ENCODE results near the gene PLA2G2F. TPM values are rescaled to one million over a fixed set of nuclear protein-coding genes. Genes with fewer than 3 reads are reported as not detected.
"Not testable (repeated sequence)": the region's sequence is repeated elsewhere in the genome, so short reads cannot be mapped to it uniquely, and the experiment has no call there.

The PLA2G2F gene
- polyA plus RNA-seq, 2 of the 4 experiments (the other 2 are of a cell fraction) = not detected

DNA sequence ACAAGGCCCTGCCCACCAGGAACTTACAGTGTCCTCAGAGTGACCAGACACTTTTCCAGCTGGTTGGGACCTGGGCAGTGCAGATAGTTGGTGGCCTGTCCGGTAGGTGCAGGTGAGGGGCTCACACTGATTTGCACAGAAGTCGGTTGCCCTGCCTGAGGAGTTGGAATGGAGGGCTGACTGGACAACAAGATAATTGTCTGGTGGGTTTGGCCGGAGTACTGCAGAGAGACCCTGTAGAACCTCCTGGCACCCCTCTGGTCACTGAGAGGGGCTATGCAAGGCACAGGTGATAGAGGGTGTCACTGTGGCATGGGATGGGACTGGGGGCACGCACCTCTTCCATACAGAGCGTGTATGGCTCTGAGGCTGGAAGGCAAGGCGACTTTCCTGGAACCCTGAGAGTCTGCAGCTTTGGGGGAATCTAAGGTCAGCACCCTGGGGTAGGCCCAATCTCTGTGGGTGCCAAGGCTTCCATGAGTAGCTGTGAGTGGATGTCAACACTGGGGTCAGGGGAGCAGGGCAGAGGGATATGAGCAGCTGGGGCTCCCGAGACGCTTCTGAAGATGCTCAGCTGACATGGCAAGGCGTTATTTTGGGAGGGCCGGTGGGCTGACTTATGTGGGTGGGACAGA lies 12.2 kb upstream of the PLA2G2F start:
- FAIRE-seq (no peak), DNase-seq (ENCODE audit: low read depth in 1 of 2, low spot score in 1 of 2) (no peak), ATAC-seq (no peak)
- H3K27ac ChIP-seq = no peak overlapping the region
- H3K9me3 ChIP-seq = no peaks in the 10 kb centered on the region
- POLR2A ChIA-PET = no interaction called here
- no peak overlapping the region for H3K4me2 ChIP-seq
- CTCF ChIA-PET = no interaction called here
- H3K4me1 ChIP-seq = peaks cover 9% of the 10 kb centered on the region; the same call in 2 of the 3 replicates
- no peak for TF ChIP-seq HEYL (CRISPR knock-in tag; IDR thresholded peaks at IDR 0.05)
- TF ChIP-seq TFCP2L1 (CRISPR knock-in tag; IDR thresholded peaks at IDR 0.05) = no peak
- no peak for TF ChIP-seq ZC3H11A (IDR thresholded peaks at IDR 0.05)
- TF ChIP-seq HDAC2 (IDR thresholded peaks at IDR 0.05) = no peak
- no peak for TF ChIP-seq ZSCAN20 (CRISPR knock-in tag; IDR thresholded peaks at IDR 0.05)
- TF ChIP-seq, protein P1, sequence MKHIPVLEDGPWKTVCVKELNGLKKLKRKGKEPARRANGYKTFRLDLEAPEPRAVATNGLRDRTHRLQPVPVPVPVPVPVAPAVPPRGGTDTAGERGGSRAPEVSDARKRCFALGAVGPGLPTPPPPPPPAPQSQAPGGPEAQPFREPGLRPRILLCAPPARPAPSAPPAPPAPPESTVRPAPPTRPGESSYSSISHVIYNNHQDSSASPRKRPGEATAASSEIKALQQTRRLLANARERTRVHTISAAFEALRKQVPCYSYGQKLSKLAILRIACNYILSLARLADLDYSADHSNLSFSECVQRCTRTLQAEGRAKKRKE (CRISPR knock-in tag; IDR thresholded peaks at IDR 0.05; ENCODE audit: low read depth) = no peak
- TF ChIP-seq NR3C1 (IDR thresholded peaks at IDR 0.05) = no peak
- no peak for TF ChIP-seq FOSB (CRISPR knock-in tag; IDR thresholded peaks at IDR 0.05)
- TF ChIP-seq, protein P2, sequence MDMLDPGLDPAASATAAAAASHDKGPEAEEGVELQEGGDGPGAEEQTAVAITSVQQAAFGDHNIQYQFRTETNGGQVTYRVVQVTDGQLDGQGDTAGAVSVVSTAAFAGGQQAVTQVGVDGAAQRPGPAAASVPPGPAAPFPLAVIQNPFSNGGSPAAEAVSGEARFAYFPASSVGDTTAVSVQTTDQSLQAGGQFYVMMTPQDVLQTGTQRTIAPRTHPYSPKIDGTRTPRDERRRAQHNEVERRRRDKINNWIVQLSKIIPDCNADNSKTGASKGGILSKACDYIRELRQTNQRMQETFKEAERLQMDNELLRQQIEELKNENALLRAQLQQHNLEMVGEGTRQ (IDR thresholded peaks at IDR 0.05) = no peak
- 85% methylated on average over 9 of the region's 10 CpGs for WGBS (ENCODE audit: missing lambda C conversion rate)
- H3K4me3 ChIP-seq = no peak overlapping the region

DNA sequence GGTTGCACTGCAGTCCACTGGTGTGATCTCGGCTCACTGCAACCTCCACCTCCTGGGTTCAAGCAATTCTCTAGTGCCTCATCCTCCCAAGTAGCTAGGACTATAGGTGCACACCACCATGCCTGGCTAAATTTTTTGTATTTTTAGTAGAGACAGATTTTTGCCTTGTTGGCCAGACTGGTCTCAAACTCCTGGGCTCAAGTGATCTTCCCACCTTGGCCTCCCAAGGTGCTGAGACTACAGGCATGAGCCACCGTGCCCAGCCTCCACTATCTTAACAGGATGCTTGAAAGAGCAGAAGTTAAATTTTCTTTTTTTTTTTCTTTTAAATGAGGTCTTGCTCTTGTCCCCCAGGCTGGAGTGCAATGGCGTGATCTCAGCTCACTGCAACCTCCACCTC lies 8.6 kb upstream of the PLA2G2F start:
- DNase-seq (ENCODE audit: low read depth in 1 of 2, low spot score in 1 of 2); H3K9me3 ChIP-seq; FAIRE-seq; POLR2A ChIA-PET; H3K4me1 ChIP-seq; H3K4me3 ChIP-seq; H3K4me2 ChIP-seq; ATAC-seq; H3K27ac ChIP-seq: not testable (repeated sequence)
- WGBS (ENCODE audit: missing lambda C conversion rate) = 36% methylated on average over 3 of the region's 3 CpGs
- CTCF ChIA-PET = interaction anchor here (1.4 to 2.4 kb wide), 2 partner anchors 21 to 22 kb away, joined by 3 to 7 read pairs; no protein-coding TSS in a partner anchor

DNA sequence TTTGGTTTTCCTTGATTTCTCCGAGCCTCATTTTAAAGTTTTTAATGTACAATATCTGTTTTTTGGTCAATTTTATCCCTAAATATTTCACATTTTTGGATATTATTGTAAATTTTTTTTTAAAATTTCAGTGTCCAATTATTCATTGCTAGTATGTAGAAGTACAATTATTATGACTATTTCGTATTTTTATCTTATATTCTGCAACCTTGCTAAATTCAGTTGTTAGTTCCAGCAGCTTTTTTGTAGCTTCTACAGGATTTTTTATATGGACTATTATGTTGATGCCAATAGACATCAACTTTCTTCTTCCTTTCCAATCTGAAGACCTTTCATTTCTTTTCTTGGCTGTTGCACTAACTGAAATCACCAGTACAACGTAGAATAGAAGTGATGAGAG lies 4.1 kb upstream of the PLA2G2F start:
- no peak for ATAC-seq
- H3K27ac ChIP-seq = no peak overlapping the region
- FAIRE-seq = no peak
- H3K4me3 ChIP-seq = no peak overlapping the region
- TF ChIP-seq, protein P3, sequence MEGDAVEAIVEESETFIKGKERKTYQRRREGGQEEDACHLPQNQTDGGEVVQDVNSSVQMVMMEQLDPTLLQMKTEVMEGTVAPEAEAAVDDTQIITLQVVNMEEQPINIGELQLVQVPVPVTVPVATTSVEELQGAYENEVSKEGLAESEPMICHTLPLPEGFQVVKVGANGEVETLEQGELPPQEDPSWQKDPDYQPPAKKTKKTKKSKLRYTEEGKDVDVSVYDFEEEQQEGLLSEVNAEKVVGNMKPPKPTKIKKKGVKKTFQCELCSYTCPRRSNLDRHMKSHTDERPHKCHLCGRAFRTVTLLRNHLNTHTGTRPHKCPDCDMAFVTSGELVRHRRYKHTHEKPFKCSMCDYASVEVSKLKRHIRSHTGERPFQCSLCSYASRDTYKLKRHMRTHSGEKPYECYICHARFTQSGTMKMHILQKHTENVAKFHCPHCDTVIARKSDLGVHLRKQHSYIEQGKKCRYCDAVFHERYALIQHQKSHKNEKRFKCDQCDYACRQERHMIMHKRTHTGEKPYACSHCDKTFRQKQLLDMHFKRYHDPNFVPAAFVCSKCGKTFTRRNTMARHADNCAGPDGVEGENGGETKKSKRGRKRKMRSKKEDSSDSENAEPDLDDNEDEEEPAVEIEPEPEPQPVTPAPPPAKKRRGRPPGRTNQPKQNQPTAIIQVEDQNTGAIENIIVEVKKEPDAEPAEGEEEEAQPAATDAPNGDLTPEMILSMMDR (IDR thresholded peaks at IDR 0.05) = no peak
- TF ChIP-seq MAZ (IDR thresholded peaks at IDR 0.05; ENCODE audit: borderline replicate concordance, low read depth, low read length) = no peak
- no peak for TF ChIP-seq POLR2A (IDR thresholded peaks at IDR 0.05; ENCODE audit: low read length)
- no peak for TF ChIP-seq SMC3 (IDR thresholded peaks at IDR 0.05)
- no peak for TF ChIP-seq RCOR1 (IDR thresholded peaks at IDR 0.05; ENCODE audit: low read depth, low read length)
- TF ChIP-seq FOSL2 (IDR thresholded peaks at IDR 0.05) = no peak
- TF ChIP-seq FOSL2 (CRISPR knock-in tag; IDR thresholded peaks at IDR 0.05) = no peak
- TF ChIP-seq, protein P2 (IDR thresholded peaks at IDR 0.05) = no peak
- TF ChIP-seq, protein P4, sequence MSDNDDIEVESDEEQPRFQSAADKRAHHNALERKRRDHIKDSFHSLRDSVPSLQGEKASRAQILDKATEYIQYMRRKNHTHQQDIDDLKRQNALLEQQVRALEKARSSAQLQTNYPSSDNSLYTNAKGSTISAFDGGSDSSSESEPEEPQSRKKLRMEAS (IDR thresholded peaks at IDR 0.05) = no peak
- no peak for TF ChIP-seq ZSCAN20 (CRISPR knock-in tag; IDR thresholded peaks at IDR 0.05)
- no peak for TF ChIP-seq JUNB (IDR thresholded peaks at IDR 0.05)
- H3K4me2 ChIP-seq = no peak overlapping the region
- H3K9me3 ChIP-seq = no peaks in the 10 kb centered on the region
- POLR2A ChIA-PET = no interaction called here
- no peaks in the 10 kb centered on the region for H3K4me1 ChIP-seq
- WGBS (ENCODE audit: missing lambda C conversion rate) = 49% methylated on average over 3 of the region's 3 CpGs
- CTCF ChIA-PET = no interaction called here
- no peak for DNase-seq (ENCODE audit: low read depth in 1 of 2, low spot score in 1 of 2)
